HG02610 (cell line): ENCODE data around the gene RXRA.

Experiments used
- ATAC-seq: cut with Tn5 transposase; IDR thresholded peaks from one replicate; pipeline ENCODE4 v1.9.1; 2021; ENCODE audit warnings: mild to moderate bottlenecking, moderate library complexity; ENCODE audit not compliant: unreplicated experiment

RXRA gene

GRCh38 chr9:134410835-134411217, 84.6 kb downstream of the RXRA start:
- no peak for ATAC-seq

- ATAC-seq = no peak
These were observed 85.4 kb downstream of the RXRA start for GRCh38 chr9:134411440-134412297.

GRCh38 chr9:134412298-134412711, 86.0 kb downstream of the RXRA start:
- ATAC-seq = no peak

- ATAC-seq = no peak
These were observed 87.0 kb downstream of the RXRA start for GRCh38 chr9:134413112-134413715.

GRCh38 chr9:134413890-134414623, 87.8 kb downstream of the RXRA start:
- no peak for ATAC-seq

- no peak for ATAC-seq
These were observed 88.7 kb downstream of the RXRA start for GRCh38 chr9:134414900-134415425.

GRCh38 chr9:134416385-134417015, 90.2 kb downstream of the RXRA start:
- no peak for ATAC-seq

- no peak for ATAC-seq
These were observed 92.1 kb downstream of the RXRA start for GRCh38 chr9:134418354-134418753.

- ATAC-seq = no peak
These were observed 92.9 kb downstream of the RXRA start for GRCh38 chr9:134419000-134419683.

GRCh38 chr9:134419684-134420076, 93.4 kb downstream of the RXRA start:
- no peak for ATAC-seq

- no peak for ATAC-seq
These were observed 94.1 kb downstream of the RXRA start for GRCh38 chr9:134420281-134420845.

- ATAC-seq = no peak
These were observed 94.7 kb downstream of the RXRA start for GRCh38 chr9:134420974-134421432.

GRCh38 chr9:134421888-134422287, 95.6 kb downstream of the RXRA start:
- no peak for ATAC-seq

- ATAC-seq = no peak
These were observed 96.2 kb downstream of the RXRA start for GRCh38 chr9:134422301-134423090.

- no peak for ATAC-seq
These were observed 96.9 kb downstream of the RXRA start for GRCh38 chr9:134423166-134423565.

- ATAC-seq = no peak
These were observed 97.5 kb downstream of the RXRA start for GRCh38 chr9:134423749-134424148.

- no peak for ATAC-seq
These were observed 98.6 kb downstream of the RXRA start for GRCh38 chr9:134424818-134425217.

- no peak for ATAC-seq
These were observed 99.1 kb downstream of the RXRA start for GRCh38 chr9:134425401-134425800.

GRCh38 chr9:134425812-134426211, 99.6 kb downstream of the RXRA start:
- no peak for ATAC-seq
